SK-N-MC (cell line): ENCODE results near the gene ATAD3A.
"Not testable (repeated sequence)": the region's sequence is repeated elsewhere in the genome, so short reads cannot be mapped to it uniquely, and the experiment has no call there.

ENCODE experiments used
- EZH2 ChIP-seq: fragments of 200-600 bp; sonication (generic); IDR thresholded peaks from one replicate; pipeline ENCODE4 v1.6.1; 2017; ENCODE audit warnings: antibody characterized with exemption
- POLR2AphosphoS5 ChIP-seq: IDR thresholded peaks from 2 replicates; pipeline ENCODE4 v1.6.1; 2012; ENCODE audit warnings: mild to moderate bottlenecking, low read depth, low read length, borderline replicate concordance

DNA sequence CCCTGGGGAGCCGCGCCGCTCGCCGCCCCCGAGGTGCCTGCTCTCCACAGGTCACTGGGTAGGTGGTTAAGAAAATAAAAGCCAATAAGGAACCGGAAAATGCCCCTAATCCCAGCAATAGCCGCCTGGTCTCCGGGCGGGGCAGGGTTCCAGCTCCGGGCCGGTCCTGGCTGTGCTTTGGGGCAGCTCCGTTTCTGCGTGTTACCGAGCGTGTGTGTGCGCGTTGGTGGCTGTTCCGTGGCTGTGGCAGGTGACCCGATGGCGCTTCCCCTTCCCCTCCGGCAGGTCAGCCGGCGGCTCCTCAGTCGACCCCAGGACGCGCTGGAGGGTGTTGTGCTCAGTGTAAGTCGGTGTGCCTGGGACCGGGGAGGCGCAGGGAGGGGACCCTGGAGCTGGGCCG, 11.3 kb downstream of the ATAD3A start:
- not testable (repeated sequence) for TF ChIP-seq POLR2AphosphoS5, EZH2
